HG03520 (cell line): ENCODE measurements around the gene SHF.
A peak's percentile ranks its signal among the peaks of the same experiment; 100 is the strongest.

Experiments
- ATAC-seq: cut with Tn5 transposase; IDR thresholded peaks from one replicate; pipeline ENCODE4 v1.9.1; 2021; ENCODE audit warnings: mild to moderate bottlenecking, moderate library complexity; ENCODE audit not compliant: unreplicated experiment

The SHF gene

DNA sequence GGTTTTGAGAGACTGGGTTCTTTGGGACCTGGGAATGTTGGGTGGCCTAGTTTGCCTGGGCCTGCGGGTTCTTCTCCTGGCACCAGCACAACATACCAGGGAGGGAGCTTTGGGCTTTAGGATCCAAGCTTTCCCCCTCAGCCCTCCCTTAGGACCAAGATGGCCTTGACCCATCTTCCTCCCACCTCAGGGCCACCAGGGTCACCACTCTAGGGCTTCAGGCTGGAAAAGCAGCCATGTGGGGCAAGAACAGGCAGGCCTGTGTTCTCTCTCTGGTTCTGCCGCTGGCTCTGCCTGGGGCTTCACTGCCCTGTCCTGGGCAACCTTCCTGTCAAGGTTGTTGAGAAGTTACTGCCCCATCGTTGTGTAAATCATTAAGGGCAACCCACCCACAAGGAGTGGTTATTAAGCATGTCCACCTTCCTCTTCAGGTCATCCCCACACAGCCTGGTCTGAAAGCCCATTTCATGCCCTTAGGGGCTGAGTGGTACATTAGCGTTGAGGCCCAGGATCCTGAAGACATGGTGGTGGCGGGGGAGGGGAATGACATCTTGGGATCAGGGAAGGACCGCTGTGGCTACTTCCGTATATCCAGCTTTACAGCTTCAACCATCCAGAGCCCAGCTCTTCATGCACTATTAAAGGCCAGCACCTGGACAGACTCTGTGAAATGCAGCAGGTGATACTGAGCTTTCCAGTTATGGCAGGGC is 57.3 kb downstream of the SHF start:
- no peak for ATAC-seq

GRCh38 chr15:45129651-45130129 is 58.1 kb downstream of the SHF start, which contains the start of the genes DUOX1 and DUOXA1:
DUOX1 (plus strand) TSS chr15:45129994; CDS start chr15:45131967, 1,973 bp downstream.
DUOXA1 (minus strand) TSS chr15:45129879; CDS start chr15:45123014, 6,865 bp downstream.
- no peak for ATAC-seq

DNA sequence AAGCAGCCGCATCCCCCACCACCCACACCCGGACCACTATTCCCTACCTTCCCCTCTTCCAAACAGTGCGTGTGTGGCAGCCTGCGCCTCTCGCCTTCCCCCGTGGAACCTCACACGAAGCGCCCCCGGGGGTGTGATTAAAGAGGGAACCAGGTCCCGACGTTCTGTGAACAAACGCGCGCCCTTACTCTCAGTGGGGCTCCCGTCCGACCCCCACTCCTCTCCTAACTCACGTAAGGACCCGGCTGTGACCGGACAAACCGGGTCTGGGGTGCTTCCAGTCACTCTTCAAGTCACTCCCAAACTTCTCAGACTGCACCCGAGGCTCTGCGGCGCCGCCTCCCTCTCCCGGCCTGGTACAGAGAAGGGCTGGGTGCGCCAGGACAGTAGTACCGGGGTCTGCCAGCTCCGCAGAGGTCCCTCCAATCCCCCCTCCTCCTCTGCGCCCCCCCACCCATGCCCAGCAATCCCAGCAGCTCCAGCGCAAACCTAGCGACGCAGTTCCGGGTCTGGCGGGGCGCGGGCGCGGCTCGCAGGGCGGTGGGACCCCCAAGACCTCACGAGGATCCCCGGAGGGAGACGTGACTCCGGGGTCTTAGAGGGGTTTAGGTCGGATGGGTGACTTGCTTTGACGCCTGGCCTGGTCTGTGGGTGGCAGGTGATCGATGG is 58.7 kb downstream of the SHF start:
- ATAC-seq = no peak

DNA sequence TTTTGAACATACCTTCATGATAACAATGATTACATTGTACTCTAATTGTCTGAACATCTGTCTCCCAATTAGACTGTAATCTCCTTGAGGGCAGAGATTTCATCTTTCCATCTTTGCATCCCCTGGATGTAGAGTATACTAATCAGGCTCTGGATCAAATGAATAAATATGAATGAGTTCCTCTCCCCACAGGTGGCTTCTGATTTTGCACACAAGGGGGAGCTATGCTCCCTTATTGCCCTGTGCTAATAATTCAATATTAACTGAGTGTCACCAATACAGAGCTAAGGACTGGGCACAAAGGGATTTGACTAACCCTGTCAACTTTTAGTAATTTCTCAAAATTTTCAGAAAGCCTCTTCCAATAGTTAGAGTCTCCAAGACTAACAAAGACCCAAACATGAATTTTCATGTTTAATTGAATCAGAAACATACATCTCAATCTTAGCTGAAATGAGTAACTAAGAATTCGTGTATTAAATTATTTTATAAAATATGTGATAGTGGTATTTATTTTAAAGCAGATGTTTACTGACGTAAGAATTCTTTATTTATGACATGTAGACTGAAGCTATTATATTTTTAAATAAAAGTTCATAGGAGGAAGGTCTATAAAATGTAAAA is 61.1 kb downstream of the SHF start:
- no peak for ATAC-seq

GRCh38 chr15:45123397-45123796 is 64.4 kb downstream of the SHF start:
- ATAC-seq = no peak

GRCh38 chr15:45122719-45123118 is 65.0 kb downstream of the SHF start:
- ATAC-seq = no peak

DNA sequence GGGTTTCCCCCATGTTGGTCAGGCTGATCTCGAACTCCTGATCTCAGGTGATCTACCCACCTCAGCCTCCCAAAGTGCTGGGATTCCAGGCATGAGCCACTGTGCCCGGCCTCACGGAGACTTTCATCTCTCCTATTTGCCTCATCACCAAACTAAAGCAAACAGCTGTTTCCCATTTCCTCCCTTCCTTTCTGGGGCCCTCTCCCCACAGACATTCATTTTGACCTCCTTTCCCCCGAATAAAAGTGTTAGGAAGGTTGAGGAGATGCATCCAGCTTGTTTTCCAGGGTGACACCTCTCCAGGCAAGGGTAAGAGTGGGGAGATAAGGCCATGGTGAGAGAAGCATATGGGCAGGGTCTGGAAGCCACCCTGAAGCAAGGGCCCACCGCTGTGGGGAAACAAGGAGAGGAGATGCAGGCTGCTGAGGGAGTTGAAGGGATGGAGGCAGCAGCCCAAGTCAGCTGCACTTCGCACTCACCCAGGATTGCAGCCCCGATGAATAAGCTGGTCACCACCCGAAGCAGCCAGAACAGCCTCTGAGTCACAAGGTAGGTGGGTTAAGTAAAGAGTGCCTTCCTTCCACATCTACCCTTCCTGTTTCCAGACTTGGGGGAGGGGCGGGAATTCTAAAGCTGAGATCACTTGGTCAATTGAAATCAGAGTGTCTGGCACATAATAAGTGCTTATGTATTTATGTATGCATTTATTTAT is 65.9 kb downstream of the SHF start:
- no peak for ATAC-seq

DNA sequence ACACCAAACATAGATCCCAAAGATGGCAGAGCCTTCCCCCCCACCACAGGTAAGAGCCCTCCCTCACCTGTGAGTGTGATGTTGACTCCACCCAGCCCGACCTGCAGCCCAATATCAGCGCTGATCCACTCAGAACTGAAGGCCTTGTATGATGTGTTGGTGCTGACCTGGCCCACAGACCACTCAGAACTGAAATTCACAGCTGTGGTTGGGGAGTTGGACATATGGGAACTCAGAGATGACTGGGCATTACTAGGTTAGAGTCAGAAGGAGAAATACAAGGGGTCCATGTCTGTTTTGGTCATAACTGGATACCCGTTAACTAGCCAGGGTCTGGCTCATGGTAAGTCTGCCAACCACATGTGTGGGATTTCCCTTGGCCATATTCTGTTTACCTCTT is 66.7 kb downstream of the SHF start:
- no peak for ATAC-seq

GRCh38 chr15:45120081-45120972 is 67.4 kb downstream of the SHF start:
- ATAC-seq = no peak

- no peak for ATAC-seq
These were observed 68.8 kb downstream of the SHF start for GRCh38 chr15:45118996-45119395.

GRCh38 chr15:45118131-45118588 is 69.6 kb downstream of the SHF start:
- peak; percentile 91 for ATAC-seq

GRCh38 chr15:45117308-45118130 is 70.2 kb downstream of the SHF start:
- no peak for ATAC-seq
